Stimulated activated CD4-positive, alpha-beta T cell treated with anti-CD3 and anti-CD28 coated beads, Interleukin-1b, Interleukin-23, amount 100 ng/mL, for 1 hour (primary cell): ENCODE measurements around the gene CHMP6.

Experiments
- DNase-seq, 2 donors: peaks; one replicate each; pipeline ENCODE4 v3.0.0-alpha.2; 2020; ENCODE audit warnings: low read depth in 2 of 2

Gene CHMP6

DNA sequence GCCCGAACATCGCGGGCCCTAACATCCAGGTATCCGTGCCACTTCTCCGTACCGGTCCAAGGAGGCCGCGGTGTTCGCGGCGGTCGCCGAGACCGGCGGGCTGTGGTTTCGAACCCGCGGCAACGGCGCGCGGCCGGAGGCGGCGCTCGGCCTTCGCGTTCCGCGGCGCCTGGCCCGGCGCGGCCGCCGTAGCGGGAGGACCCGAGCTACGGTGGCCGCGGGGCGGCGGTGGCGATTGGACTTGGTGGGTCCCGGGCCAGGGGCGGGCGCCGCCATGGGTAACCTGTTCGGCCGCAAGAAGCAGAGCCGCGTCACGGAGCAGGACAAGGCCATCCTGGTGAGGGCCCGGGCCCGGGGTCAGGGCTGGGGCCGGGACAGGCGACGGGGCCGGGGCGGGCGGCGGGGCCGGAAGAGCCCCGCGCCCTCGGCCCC lies at the start of gene CHMP6:
TSS of gene CHMP6 (plus strand) at position 197 of the 432 bp plus-strand sequence. CDS start at position 275, 78 bp downstream.
- DNase-seq: peak; percentile 27 to 59

DNA sequence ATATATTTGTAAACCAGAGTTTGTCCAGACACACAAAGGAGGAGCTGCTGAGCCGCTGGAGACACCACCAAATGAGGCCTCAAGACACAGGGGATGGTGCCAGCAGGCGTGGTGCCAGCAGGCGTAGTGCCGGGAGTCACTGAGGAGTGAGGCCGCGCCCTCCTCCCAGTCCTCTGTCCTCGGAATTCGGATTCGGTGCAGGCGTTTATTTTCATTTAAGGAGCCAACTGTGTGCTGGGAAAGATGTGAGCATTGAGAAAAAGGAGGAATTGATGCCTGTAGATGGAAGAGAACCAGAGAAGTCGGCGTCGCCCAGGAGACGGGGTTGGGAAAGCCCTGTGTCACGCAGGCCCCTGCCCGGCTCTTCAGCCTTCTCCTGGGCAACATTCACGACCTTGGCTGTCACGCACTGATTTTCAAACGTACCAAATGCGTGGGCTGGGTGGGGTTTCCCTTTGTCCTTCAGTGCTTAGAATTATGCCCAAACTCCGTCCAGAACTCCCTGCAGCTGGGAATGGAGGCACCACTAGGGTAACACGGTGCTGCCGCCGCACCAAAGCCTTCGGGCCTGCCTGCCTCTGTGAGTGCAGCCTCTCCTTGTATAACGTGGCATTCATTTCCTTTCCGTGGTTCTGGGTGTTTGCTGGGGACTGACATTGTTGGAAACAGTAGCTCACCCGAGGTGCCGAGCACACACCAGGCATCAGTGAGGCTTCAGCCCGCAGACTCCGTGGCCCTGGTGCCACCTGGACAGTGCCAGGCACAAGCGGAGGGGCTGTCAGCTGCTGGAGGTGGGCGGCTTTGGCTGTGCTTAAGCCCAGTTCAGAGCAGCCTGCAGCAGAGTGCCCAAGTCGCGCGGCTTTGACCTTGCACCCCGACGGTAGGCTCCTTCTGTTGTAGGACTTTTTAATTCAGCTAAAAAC lies 49.0 kb upstream of the CHMP6 start:
- DNase-seq: no peak

DNA sequence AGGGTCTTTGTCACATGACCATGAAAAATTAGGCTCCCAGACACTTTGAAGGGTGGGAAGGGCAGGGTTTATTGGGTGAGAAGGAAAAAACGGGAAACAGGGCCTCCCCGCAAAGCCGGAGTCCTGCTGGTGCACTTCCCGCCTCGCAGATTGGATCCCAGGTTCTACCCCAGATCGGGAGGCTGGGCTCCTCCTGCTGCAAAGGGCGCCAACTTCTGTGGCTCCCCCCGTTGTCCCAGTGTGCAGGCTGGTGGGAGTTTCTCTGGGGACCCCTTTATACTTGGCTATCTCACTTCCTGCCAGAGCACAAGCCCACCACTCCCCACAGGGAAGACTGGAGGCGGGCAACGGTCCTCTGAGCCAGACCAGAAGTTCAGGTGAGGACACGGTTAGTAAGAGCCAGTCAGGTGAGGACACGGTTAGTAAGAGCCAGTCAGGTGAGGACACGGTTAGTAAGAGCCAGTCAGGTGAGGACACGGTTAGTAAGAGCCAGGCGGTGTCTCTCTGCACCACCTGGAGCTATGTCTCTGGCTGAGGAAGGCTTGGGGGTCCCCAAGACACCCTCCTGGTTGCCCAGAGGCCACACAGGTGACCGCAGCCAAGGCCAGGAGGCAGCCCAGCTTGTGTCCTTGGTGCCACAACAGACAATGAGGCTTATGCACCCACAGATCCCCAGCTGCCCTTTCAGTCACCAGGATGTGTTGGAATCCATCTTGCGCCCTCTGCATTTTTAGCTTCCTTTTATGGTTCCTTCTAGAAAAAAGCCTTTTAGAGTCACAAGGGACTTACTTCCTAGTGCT lies 48.1 kb upstream of the CHMP6 start:
- DNase-seq: no peak

DNA sequence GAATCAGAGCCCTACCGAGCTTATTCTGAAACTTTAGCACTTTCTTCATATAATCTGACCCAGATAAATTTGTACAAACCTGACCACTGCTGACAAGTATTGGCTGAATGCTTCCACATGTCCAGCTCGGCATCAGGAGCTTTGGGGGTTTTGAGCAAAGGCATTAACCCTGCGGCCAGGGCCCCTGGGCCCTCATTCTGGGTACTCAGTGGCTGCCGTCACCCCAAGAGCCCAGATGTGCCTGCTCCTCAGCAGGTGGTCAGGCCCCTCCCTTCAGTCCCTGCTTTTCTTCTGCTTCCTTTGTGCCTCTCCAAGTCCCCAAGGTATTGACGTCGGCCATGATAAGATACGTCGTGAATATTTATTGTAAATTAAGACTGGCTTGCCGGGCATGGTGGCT lies 47.3 kb upstream of the CHMP6 start:
- no peak for DNase-seq

DNA sequence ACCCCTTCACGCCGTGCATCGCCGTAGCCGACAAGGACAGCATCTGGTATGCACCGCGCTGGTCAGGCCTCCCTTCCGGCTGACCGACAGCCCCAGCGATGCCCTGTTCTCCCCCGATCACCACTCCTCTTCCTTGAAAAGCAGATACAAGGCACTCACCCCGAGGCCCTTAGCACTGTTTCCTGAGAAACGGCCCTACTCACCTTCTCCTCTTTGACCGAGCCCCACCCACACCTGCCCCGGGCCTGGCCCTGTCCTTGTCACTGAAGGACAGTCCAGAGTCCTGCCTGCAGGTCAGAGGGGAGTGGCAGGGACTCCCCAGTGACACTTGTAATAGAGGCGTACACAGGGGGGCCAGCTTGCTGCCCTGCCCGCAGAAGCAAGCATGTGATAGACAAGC lies 45.9 kb upstream of the CHMP6 start:
- no peak for DNase-seq

DNA sequence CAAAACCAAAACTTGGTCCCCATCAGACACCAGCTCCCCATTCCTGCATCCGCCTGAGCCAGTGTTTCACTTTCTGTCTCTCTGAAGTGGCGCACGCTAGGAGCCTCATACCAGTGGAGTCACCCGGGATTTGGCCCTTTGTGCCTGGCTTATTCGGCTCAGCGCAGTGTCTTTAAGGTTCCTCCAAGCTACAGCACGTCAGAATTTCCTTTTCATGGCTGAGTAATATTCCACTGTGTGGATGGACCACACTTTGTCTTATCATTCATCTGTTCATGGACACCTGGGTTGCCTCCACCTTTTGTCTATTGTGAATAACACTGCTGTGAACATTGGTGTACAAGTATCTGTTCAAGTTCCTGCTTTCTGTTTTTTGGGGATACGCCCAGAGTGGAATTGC lies 45.2 kb upstream of the CHMP6 start:
- no peak for DNase-seq

DNA sequence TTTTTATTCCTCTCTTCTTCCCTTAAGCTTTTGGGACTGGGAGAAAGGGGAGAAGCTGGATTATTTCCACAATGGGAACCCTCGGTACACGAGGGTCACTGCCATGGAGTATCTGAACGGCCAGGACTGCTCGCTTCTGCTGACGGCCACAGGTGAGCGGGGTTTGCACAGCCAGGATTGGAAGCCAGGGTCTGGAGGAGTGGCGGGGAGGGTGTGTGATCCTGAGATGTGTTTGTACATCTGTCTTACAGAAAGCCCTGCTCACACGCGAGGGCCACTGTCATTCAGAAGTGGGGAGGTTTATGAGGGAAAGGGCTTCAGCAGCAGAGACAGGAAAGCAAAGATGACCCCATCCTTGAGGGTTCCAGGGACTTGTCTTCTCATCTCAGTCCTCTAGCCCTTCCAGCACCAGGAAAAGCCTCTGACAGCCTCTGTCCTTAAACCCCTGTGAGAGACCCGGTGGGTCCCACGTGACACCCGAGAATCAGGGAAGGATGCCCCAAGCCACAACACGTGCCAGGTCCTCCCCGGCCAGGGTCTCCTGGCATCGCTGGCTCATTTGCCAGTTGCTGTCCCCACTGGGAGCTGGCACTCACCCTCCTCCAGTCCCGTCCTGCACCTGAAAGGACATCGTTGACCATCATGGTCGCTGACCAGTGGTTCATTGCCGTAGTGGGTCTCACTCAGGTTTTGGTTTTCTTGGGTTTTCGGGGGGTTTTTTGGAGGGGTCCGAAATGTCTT lies 44.3 kb upstream of the CHMP6 start:
- DNase-seq: no peak

DNA sequence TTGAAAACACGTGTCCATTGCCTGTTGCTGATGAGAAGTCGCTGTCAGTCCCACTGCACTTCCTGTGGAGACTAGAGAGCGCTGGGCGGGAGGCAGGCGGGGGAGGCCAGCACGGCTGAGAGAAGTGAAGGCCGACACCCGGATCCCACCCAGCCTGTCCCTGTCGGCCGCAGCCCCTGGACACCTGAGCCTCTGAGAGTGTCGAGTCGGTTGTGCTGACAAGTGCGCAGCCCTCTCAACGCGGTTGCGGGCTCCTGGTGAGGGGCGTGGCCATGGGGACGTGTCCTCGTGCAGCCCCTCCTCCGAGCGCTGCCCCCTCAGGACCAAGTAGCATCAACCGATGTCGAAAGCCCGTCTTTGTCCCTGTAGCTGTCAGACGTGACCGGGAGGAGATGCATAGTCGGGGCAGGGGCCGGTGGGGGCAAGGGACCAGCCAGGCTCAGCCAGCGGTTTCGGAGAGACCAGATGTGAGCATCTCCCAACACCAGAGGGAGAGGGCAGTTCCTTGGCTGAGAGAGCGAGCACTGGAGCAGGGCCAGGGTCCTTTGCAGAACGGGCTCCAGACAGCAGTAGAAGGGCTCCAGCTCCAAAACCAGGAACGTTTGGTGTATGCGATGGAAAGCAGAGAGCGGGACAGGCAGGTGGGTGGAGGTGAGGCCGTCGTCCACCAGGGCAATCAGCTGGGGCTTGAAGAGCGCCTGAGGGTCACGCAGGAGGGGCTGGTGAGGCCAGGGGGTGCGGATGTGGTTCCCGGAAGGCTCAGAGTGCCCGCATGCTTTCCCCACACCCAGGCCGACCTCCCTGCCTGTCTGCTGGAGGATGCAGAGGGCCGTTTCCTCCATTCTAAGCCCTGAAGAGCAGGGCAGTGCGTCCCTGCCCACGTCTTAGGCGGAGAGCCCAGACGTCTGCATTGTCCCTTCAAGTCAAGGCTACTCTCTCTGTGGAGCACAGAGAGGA lies 43.3 kb upstream of the CHMP6 start:
- no peak for DNase-seq

DNA sequence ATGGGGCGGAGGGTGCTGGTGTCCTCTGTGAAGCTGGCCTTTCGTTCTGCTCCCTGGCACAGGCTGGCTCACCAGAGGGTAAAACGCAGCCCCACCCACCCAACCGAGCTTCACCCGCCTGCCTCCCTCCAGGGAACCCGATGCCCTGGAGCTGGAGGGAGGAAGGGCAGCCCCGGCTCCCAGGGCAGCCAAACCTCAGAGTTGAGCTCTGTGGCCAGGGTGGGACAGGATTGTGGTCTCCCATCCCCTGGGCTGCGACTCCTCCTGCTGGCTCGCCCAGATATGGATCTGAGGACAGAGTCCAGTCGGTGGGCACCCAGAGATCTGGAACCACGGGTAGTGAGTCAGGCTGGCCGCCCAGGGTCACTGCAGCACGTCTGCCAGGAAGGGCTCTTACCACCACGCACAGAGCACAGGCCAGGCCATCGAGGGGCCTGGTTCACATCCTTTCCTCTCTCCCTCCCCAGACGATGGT lies 42.6 kb upstream of the CHMP6 start:
- no peak for DNase-seq

DNA sequence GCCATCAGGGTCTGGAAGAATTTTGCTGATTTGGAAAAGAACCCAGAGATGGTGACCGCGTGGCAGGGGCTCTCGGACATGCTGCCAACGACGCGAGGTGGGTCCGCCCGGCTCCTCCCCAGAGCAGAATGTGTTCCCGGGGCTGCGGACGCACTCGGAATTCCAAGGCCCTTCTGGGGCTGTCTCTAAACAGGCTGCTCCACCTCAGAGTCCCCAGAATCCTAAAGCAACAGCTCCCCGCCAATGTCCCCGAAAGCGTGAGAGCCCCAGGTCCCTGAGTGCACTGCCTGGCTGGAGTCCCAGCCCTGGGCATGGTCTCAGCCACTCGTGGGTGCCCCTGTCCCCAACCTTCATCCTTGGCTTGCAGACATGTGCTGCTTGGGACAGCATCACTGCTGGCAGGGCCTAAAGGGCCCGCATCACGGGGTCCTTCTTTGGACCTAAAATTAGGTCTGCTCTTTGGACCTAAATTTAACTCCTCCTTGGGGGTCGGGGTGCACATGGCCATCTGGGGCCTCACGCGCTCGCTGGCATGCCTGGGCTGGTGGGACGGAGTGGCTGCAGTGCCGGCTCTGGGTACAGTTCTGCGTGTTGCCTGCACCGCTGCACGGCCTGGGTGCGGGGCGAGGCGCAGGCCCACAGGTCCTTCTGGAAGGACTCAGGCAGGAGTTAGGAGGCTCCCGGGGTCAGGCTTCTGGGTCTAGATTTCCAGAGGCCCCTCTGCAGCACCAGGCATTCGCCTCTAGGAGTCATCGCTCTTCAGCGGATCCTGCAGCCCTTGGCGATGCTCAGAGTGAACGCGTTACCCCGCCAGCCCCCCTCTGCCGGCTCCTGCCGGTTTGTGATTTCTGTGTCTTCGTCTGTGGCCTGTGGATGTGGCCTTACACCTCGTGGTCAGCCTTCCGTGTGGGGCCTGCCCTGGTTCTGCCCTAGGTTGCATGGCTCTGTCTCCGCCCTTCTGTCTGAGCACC lies 41.9 kb upstream of the CHMP6 start:
- DNase-seq: no peak

DNA sequence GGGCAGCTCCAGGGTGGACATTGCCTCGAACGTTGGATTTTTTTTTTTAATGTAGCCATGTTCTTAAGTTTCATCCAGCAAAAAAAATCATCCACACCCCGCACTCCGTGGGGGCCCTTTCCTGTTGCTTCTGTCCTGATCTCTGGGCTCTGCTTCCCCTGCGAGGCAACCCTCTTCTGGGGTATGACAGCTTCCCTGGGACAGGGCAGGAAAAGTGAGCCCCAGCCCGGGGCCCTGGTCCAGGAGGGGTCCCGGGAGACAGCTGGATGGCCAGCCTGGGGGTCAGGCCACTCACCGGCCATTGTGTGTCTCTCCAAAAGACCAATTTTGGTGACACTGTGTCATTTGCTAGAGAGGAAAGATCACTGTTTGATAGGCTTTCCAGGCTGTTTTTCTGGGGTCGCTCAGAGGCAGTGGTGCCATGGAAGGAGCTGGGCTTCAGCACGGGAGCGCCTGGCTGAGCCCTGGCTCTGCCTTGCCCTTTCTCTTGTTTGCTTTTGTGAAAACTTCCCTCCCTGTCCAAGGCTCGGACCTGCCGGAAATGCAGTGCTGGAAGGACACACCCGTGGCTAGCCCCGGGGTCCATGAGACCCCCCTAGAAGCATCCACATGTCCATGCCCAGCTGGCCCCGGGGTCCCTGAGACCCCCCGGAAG lies 41.0 kb upstream of the CHMP6 start:
- DNase-seq: no peak

DNA sequence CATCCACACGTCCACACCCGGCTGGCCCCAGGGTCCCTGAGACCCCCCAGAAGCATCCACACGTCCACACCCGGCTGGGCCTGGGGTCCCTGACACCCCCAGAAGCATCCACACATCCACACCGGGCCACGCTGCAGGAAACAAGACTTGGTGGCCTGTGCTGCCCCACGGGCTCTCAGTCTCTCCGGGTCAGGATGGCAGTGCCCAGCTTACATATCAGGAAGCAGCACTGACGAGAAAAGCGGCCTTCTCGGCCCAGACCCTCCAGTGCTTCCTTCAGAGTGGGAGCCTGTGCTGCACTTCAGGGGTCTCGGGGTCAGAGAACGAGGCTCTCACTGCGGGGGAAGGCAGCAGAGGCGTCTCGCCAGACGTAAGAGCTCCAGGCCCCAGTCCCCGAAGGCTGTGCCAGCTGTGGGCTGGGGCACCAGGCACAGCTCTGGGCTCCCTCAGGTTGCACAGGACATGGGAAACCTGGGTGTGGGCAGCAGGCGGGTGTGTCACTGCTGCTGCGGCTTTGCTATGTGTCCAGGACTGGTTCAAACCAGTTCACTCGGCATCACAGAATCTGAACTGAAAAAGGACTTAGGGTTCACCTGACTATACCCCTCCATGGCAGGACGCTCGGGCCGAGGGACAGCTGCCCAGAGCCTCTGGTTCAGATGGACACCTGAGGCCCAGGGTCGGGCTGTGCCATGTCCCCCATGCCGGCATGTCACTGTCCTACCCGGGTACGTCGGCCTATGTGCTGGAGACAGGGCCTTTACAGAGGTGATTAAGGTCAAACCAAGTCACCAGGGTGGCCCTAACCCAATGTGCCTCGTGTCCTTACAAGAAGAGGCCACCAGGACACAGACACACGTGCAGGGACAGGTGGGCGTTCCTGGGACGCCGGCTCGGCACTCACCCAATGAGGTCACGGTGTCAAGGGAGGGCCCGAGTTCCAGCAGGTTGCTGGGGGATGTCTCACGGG lies 40.2 kb upstream of the CHMP6 start:
- no peak for DNase-seq

DNA sequence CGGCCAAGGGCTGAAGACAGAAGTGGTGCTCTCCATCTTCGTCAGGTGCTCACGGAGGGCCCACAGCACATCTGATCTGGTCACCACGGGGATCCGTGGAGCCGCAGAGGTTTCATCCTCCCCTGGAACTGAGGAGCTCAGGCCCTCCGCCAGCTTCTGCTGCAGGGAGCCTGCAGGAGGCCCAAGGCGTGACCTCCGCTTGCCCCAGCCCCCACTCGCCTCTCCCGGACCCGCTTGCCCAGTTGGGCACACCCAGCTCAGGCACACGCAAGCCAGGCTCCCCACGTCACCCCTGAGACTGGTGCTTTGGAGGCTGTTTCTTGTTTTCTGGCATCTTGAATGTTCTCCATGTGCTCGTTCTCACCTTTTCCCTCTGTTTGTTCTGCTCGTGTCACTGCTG lies 39.4 kb upstream of the CHMP6 start:
- no peak for DNase-seq

DNA sequence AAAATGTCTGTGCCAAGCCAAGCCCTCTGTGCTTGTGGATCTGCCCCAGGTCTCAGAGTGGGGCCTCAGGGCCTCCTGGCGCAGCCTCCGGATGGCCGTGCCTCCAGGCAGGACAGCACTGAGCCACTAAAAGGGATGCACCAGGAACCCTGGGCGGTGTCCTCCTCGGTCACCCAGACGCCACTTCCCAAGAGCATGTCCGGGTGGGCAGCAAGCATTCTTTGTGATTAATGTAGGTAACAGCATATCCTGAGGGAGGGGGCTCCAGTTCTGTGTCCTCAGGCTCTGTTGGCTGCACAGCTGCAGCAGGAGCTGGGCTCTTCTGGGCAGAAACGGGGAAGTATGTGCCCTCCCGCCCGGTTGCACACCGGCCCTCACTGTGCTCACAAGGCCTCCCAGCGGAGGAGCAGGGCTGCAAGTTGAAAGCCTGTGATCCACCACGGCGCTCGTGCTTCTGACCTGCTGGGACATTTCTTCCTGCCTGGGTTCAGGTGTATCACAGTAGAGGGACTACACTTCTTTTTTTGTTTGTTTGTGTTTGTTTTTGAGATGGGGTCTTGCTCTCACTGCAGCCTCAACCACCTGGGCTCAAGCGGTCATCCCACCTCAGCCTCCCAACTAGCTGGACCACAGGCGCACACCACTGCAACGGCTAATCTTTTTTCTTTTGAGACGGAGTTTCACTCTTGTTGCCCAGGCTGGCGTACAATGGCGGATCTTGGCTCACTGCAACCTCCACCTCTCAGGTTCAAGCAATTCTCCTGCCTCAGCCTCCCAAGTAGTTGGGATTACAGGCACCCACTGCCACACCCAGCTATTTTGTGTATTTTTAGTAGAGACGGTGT lies 37.9 kb upstream of the CHMP6 start:
- no peak for DNase-seq

DNA sequence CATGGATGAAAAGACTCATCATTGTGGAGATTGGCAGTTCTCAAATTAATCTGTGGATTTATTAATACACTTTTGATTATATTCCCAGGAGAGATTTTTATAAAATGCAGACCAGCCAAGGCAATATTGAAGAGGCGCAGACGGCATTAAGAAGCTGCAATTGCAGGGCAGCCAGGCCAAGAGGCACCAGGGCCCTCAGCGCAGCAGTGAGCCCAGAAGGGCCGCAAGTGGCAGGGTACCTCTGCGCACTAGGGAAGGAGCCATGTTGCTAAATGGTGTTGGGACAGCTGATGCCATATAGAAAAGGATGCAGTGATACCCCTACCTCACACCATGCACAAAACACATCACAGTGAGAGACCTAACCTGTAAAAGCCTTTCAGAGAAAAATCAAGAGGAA lies 36.6 kb upstream of the CHMP6 start:
- no peak for DNase-seq

DNA sequence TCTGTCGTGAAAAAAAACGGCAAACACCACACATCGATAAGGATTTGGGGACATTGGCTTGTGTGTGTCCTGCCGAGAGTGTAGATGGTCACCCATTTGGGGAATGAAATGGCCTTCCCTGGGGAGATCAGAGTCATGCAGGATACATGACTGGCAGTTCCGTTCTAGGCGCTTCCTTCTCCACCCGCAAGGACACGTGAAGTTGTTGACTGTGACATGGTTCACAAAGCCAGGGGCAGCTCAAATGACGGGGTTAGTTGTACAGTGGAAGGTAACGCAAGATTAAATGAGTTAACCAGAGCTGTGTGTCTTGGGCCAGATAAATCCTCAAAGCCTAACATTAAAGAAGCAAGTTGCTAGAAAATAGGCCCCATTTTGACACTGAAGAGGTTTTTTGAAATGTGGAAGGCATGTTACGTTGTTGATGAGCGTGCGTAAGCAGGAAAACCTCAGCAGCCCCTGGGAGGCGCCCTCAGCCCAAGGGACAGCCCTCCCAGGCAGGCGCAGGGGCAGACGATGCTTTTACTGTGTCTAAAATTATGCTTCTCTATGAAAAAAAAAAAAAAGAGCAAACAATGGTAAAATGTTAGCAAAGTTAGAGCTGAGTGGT lies 35.9 kb upstream of the CHMP6 start:
- DNase-seq: no peak
